Activated CD8-positive, alpha-beta memory T cell treated with anti-CD3 and anti-CD28 coated beads, Interleukin-2, amount 10 ng/mL, durations not matched to agents 7 days and 5 days (primary cell): ENCODE measurements around the gene CBARP. TPM values are rescaled to one million over a fixed set of nuclear protein-coding genes. Genes with fewer than 3 reads are reported as not detected.
A peak's percentile ranks its signal among the peaks of the same experiment; 100 is the strongest.
"Not testable (repeated sequence)": the region's sequence is repeated elsewhere in the genome, so short reads cannot be mapped to it uniquely, and the experiment has no call there.

Source experiments
- ATAC-seq: fragments of 150-1000 bp; cut with Tn5 transposase; one replicate; pipeline ENCODE4 v1.10.0; 2021; ENCODE audit warnings: moderate library complexity
- CTCF ChIA-PET: fragments of 350-600 bp; sonication (Branson Sonifier 250); formaldehyde crosslinking; loops from one replicate; lab custom pipeline; 2021; ENCODE audit warnings: antibody characterized with exemption; lab: Charles Lee
- DNase-seq: peaks from one replicate; pipeline ENCODE4 v3.0.0-alpha.2; 2020
- H3K27ac Mint-ChIP-seq: one replicate; pipeline ENCODE4 v1.8.0; 2021; ENCODE audit warnings: mild to moderate bottlenecking, mixed read lengths
- H3K27me3 Mint-ChIP-seq: one replicate; pipeline ENCODE4 v1.8.0; 2021; ENCODE audit warnings: mixed read lengths
- H3K36me3 Mint-ChIP-seq: one replicate; pipeline ENCODE4 v1.8.0; 2021; ENCODE audit warnings: mild to moderate bottlenecking, mixed read lengths
- H3K4me1 Mint-ChIP-seq: one replicate; pipeline ENCODE4 v1.8.0; 2021; ENCODE audit warnings: mixed read lengths
- H3K4me3 Mint-ChIP-seq: one replicate; pipeline ENCODE4 v1.8.0; 2021; ENCODE audit warnings: mild to moderate bottlenecking, moderate library complexity, mixed read lengths
- H3K9me3 Mint-ChIP-seq: one replicate; pipeline ENCODE4 v1.8.0; 2022; ENCODE audit warnings: low read depth, mixed read lengths
- total RNA-seq, 2 experiments: library from RNA; stranded (reverse); gene quantifications; one replicate each; pipeline ENCODE4 v1.2.3, GENCODE V29; 2021

The CBARP gene
- total RNA-seq, 2 experiments from 2014 or later: 0.29 to 0.52 TPM

GRCh38 chr19:1252221-1252820, 14.5 kb upstream of the CBARP start:
- ATAC-seq (no peak), DNase-seq (peak; percentile 84)
- no peaks in the 10 kb centered on the region for H3K9me3 Mint-ChIP-seq
- peak overlapping the region; percentile 98 for H3K4me3 Mint-ChIP-seq
- peaks cover 17% of the 10 kb centered on the region for H3K4me1 Mint-ChIP-seq
- no peaks in the 10 kb centered on the region for H3K27me3 Mint-ChIP-seq
- H3K36me3 Mint-ChIP-seq: peaks cover 31% of the 10 kb centered on the region
- H3K27ac Mint-ChIP-seq: peak overlapping the region; percentile 92
- CTCF ChIA-PET: interaction anchor here (1.9 to 17.8 kb wide), 3 partner anchors 9 to 15 kb away, joined by 12 to 723 read pairs (median 88); partner anchors contain the start of genes ATP5F1D, CBARP and CIRBP

- Mint-ChIP-seq H3K27ac (peak overlapping the region; percentile 92), H3K4me1 (peaks cover 16% of the 10 kb centered on the region), H3K4me3 (peak overlapping the region; percentile 98), H3K36me3 (peaks cover 30% of the 10 kb centered on the region), H3K27me3 (no peaks in the 10 kb centered on the region), H3K9me3 (no peaks in the 10 kb centered on the region)
- ATAC-seq (no peak), DNase-seq (peak; percentile 83)
- CTCF ChIA-PET: interaction anchor here (0.5 to 5.9 kb wide), 3 partner anchors 10 to 57 kb away, joined by 3 to 88 read pairs (median 3); partner anchors contain the start of gene CIRBP
Measured at GRCh38 chr19:1251330-1252220, 13.8 kb upstream of the CBARP start.

GRCh38 chr19:1250437-1251260, 12.8 kb upstream of the CBARP start:
- H3K4me3 Mint-ChIP-seq: peak overlapping the region; percentile 98
- H3K4me1 Mint-ChIP-seq: peaks cover 13% of the 10 kb centered on the region
- H3K27ac Mint-ChIP-seq: peak overlapping the region; percentile 92
- CTCF ChIA-PET: interaction anchor here (0.9 to 5.9 kb wide), 3 partner anchors 11 to 17 kb away, joined by 3 to 88 read pairs (median 9); partner anchors contain the start of gene CIRBP
- H3K9me3 Mint-ChIP-seq: no peaks in the 10 kb centered on the region
- no peaks in the 10 kb centered on the region for H3K27me3 Mint-ChIP-seq
- peak; percentile 76 for DNase-seq
- ATAC-seq: no peak
- H3K36me3 Mint-ChIP-seq: peaks cover 30% of the 10 kb centered on the region

- no peaks in the 10 kb centered on the region for H3K27me3 Mint-ChIP-seq
- ATAC-seq: no peak
- H3K4me3 Mint-ChIP-seq: peak overlapping the region; percentile 74
- H3K9me3 Mint-ChIP-seq: no peaks in the 10 kb centered on the region
- H3K36me3 Mint-ChIP-seq: peaks cover 25% of the 10 kb centered on the region
- H3K27ac Mint-ChIP-seq: peak overlapping the region; percentile 82
- H3K4me1 Mint-ChIP-seq: peaks cover 11% of the 10 kb centered on the region
- CTCF ChIA-PET: interaction anchor here (1.0 kb wide), 1 partner anchor 17 kb away, joined by 9 read pairs; no protein-coding TSS in a partner anchor
- DNase-seq: no peak
Measured at GRCh38 chr19:1249990-1250436, 12.2 kb upstream of the CBARP start.

GRCh38 chr19:1249298-1249989, 11.6 kb upstream of the CBARP start:
- Mint-ChIP-seq H3K27ac (peak overlapping the region; percentile 82), H3K27me3 (no peaks in the 10 kb centered on the region), H3K4me3 (peak overlapping the region; percentile 74), H3K36me3 (peaks cover 20% of the 10 kb centered on the region), H3K4me1 (peaks cover 9% of the 10 kb centered on the region), H3K9me3 (no peaks in the 10 kb centered on the region)
- DNase-seq (peak; percentile 95), ATAC-seq (peak; percentile 56)
- CTCF ChIA-PET: interaction anchor here (0.6 to 1.0 kb wide), 5 partner anchors 9 to 25 kb away, joined by 3 to 14 read pairs (median 4); partner anchors contain the start of gene CIRBP

GRCh38 chr19:1248786-1249297, 11.0 kb upstream of the CBARP start:
- Mint-ChIP-seq H3K4me3 (peak overlapping the region; percentile 79), H3K4me1 (peaks cover 8% of the 10 kb centered on the region), H3K36me3 (peaks cover 15% of the 10 kb centered on the region), H3K9me3 (no peaks in the 10 kb centered on the region), H3K27ac (peak overlapping the region; percentile 91), H3K27me3 (no peaks in the 10 kb centered on the region)
- DNase-seq (peak; percentile 85), ATAC-seq (peak; percentile 18)
- CTCF ChIA-PET: interaction anchor here (0.6 to 1.0 kb wide), 4 partner anchors 8 to 25 kb away, joined by 3 to 14 read pairs (median 4); partner anchors contain the start of gene CIRBP

- CTCF ChIA-PET: interaction anchor here (1.0 kb wide), 2 partner anchors 19 to 21 kb away, joined by 4 to 14 read pairs; partner anchors contain the start of gene CIRBP
- Mint-ChIP-seq H3K4me3 (peak within 1 kb of the TSS; percentile 79), H3K9me3 (no peaks in the 10 kb centered on the region), H3K27me3 (no peaks in the 10 kb centered on the region), H3K4me1 (peaks cover 8% of the 10 kb centered on the region), H3K27ac (peak within 1 kb of the TSS; percentile 91), H3K36me3 (peaks cover 12% of the 10 kb centered on the region)
- DNase-seq (peak; percentile 88), ATAC-seq (peak; percentile 26)
Measured at GRCh38 chr19:1248139-1248785, 10.5 kb upstream of the CBARP start, which contains the start of gene MIDN. TSS of gene MIDN (plus strand) at chr19:1248583. CDS start at chr19:1250297, 1,714 bp downstream.

- Mint-ChIP-seq H3K27ac (peak overlapping the region; percentile 70), H3K4me3 (no peak overlapping the region)
- CTCF ChIA-PET: interaction anchor here (10.1 kb wide), 1 partner anchor 13 kb away, joined by 723 read pairs; the partner anchor contains the start of gene CIRBP
Measured at GRCh38 chr19:1247748-1248138, 9.9 kb upstream of the CBARP start.

GRCh38 chr19:1246265-1247087, 8.7 kb upstream of the CBARP start:
- H3K27me3 Mint-ChIP-seq, ATAC-seq, H3K27ac Mint-ChIP-seq, H3K4me3 Mint-ChIP-seq, H3K36me3 Mint-ChIP-seq, DNase-seq, H3K9me3 Mint-ChIP-seq: not testable (repeated sequence)
- H3K4me1 Mint-ChIP-seq: peaks cover 21% of the 10 kb centered on the region
- CTCF ChIA-PET: interaction anchor here (0.6 to 10.1 kb wide), 2 partner anchors 15 to 28 kb away, joined by 3 to 723 read pairs; partner anchors contain the start of gene CIRBP

More at GRCh38 chr19:1247748-1248138, 9.9 kb upstream of the CBARP start:
- Mint-ChIP-seq H3K27me3 (no peaks in the 10 kb centered on the region), H3K36me3 (peaks cover 12% of the 10 kb centered on the region), H3K9me3 (no peaks in the 10 kb centered on the region), H3K4me1 (peaks cover 13% of the 10 kb centered on the region)
- ATAC-seq: no peak
- DNase-seq: no peak

- H3K4me3 Mint-ChIP-seq: no peak overlapping the region
- DNase-seq: no peak
Measured at GRCh38 chr19:1245494-1246264, 7.9 kb upstream of the CBARP start.

More at GRCh38 chr19:1245494-1246264, 7.9 kb upstream of the CBARP start:
- CTCF ChIA-PET: interaction anchor here (2.9 to 10.1 kb wide), 2 partner anchors 15 to 38 kb away, joined by 10 to 723 read pairs; partner anchors contain the start of gene CIRBP
- ATAC-seq: no peak
- no peaks in the 10 kb centered on the region for H3K27me3 Mint-ChIP-seq
- peaks cover 2% of the 10 kb centered on the region for H3K36me3 Mint-ChIP-seq
- H3K9me3 Mint-ChIP-seq: no peaks in the 10 kb centered on the region
- H3K4me1 Mint-ChIP-seq: peaks cover 28% of the 10 kb centered on the region
- no peak overlapping the region for H3K27ac Mint-ChIP-seq
